Measurements from ENCODE around the gene STXBP5.
"Not testable (repeated sequence)": the region's sequence is repeated elsewhere in the genome, so short reads cannot be mapped to it uniquely, and the experiment has no call there.

STXBP5 gene

DNA sequence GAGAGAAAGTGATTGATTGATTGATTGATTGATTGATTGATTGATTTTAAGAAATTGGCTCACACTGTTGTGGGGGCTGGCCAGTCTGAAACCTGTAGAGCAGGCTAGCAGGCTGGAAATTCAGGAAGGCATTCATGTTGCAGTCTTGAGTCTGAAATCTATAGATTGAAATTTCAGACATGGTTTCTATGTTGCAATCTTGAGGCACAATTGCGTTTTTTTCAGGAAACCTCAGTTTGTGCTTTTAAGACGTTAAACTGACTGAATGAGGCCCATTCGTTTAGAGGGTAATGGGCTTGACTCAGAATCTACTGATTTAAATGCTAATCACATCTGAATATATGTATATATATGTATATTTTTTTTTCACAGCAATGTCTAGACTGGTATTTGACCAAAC lies 106.3 kb downstream of the STXBP5 start:
- DNase-seq, result no peak

DNA sequence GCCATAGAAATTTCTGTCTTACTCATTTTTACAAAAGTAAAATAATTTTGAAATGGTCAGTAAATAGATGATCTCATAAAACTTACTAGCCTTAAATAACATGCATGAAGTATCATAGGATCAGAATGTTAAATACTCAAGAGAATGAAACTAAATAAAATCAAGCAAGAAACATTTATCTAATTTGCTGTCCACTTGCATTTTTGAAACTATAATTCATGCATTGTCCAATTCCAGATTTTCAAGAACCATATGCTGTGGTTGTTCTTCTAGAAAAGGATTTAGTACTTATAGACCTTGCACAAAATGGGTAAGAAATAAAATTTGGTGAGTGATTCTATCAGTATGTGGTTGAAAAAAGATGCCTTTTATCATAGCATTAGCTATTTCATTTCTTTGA lies 107.0 kb downstream of the STXBP5 start:
- no peak for DNase-seq

DNA sequence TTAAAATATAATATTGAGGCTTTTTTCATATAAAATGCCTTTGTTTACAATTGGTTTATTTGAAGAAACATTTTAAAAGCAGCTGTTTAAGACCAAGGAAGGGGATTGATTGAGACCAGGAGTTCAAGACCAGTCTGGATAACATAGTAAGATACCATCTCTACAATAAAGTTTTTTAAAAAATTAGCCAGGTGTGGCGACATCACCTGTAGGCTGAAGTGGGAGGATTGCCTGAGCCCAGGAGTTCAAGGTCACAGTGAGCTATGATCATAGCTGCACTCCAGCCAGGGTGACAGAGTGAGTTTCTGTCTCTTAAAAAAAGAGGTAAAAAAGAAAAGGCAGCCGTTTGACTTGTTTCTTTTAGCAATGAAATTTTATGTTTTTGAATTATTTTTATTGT lies 117.0 kb downstream of the STXBP5 start:
- DNase-seq, result no peak

DNA sequence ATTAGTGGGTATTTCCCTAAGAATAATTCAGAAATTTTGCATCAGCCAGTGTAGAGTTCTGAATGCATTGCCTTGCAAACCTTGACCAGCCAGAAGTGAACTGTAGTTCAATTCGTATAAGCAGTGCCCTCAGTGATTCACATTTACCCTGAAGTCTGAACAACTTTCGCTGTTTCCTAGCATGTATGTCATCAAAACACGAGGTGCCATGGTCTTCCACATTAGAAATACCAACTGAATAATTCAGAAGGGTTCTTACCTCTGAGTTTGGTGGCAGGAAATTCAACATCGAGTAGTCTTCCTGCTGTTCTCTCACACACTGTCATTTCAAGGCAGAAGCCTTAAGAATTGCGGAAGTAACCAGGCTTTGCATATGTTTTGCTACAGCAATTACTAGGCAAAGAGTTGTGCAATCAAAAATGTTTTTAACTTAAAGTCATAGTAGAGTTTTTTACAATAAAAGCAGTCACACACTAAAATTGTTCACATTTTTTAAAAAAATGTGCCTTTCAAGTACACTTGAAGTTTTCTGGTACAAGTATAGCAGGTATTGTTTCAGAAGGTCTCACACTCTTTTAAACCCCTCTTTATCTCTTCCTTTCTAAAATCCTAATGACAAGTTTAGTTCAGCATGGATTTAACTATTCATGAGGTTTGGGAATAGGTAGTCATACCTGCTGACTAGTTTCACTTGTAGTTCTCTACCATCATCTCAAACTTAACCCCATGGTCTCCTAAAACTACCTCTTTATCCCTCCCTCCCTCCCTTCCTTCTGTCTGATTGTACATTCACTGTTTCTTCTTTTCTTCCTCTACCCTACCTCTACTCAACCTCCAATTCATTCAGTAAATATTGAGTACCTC lies 118.3 kb downstream of the STXBP5 start:
- no peak for DNase-seq

DNA sequence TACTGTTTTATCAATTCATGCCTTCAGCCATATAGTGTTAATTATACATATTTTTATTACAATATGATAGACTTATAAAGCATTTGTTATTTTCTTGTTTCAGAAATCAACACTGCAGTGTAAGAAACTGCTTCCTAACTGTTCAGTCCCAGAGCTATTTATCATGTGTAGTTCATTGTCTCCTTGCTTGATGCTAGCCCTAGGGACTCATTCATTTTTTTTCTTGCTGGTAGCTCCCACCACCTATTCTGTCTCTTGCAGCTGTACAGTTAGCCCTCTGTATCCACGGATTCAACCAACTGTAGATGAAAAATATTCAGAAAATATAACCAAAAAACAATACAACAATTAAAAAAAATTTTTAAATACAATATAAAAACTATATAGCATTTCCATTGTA lies 121.3 kb downstream of the STXBP5 start:
- DNase-seq, result no peak

DNA sequence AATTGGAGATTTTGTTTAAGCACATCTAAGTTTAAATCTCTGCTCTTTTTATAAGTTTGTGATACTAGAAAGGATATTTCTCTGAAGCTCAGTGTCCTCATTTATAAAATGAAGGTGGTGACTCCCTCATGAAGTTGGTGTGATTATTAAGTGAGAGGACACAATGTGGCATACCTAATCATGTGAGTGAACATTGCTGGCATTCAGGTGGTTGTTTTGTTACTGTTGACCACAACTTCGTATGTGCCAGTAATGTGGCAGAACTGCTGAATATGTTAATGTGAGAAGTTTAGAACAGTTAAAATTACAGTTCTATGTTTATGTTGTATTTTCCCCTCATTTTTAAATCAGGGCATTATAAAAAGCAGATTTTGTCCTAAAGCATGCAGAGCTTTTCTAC lies 127.2 kb downstream of the STXBP5 start:
- DNase-seq, result no peak

DNA sequence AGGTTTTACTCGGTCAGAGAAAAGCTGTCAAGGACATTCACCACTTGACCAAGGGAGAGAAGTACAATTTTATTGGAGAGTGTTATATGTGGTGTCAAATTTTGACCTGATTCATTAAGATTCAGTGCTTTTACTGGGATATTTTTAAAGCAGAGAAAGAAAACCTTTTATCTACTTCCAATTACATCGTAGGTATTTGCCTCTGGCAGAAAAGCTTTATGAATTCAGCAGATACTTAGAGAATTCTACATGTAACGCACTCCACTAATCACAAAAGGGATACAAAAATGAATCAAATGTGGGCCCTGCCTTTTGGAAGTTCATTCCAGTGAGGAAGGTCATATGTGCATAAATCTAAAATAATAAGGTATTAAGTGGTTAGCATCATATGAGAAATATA lies 133.7 kb downstream of the STXBP5 start:
- DNase-seq, result no peak

DNA sequence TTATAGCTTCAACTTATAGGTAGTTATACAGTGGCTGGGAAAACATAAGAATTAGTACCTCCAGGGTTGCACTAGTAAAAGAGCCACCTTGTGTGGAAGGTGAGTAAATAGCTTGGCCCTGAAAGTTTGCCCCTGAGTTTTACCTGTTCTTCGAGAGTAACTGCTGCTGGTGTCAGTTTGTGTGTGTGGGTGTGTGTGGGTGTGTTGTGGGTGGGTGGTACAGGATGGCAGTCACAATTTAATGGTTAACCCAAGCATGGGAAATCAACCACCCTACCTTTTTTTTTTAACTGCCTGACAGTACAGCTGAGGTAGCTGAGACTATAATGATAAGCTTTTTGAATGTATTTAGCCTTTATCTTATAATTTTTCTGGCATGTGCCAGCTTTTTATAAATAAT lies 137.3 kb downstream of the STXBP5 start:
- DNase-seq, result peak; percentile 9 to 14

DNA sequence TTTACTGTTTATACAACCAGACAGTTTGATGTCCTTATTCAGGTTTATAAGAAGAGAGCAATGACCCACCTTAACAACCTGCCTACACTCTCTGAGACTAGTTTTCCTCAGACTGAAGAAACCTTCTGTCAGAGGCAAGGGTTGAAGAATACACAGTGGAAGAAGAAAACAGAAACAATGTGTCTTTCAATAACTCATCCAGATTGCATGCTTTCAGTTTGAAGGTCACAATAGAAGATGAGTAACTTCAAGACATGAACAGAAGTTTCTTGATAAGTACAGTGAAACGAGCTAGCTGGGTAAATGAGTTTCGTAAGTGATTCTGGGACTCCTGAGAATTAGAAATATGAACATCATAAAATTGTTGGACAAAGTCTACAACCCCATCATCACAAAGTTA lies 141.7 kb downstream of the STXBP5 start:
- DNase-seq, result no peak

DNA sequence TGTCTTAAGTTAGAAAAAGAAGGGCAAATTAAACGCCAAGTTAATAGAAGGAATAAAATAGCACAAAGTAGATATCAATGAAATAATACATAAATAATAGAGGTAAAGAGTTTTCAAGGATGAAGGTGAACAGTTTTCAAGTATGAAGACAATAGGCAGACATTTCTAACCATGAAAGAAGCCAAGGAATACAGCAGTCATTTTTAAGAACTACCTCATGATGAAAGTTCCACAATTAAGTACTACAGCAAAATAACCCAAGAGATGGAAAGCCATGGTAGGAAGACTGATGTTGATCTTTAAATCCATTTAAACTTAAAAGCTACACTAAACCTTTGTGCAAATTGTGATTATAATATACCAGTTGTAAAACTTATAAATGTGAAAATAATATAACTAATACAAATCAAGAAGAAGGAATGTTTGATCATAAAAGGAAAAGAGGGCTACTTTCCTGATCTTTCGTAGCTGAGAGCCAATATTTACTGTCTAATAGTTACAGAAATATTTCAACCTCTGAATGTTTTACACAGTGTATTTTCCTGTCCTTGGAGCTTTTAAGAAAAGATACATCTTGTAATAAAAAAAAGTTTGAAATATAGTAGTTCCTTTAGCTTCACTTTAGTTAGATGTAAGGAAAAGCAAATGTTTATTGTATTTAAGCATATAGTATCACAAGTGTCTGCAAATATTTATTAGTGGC lies 143.1 kb downstream of the STXBP5 start:
- DNase-seq, result no peak

DNA sequence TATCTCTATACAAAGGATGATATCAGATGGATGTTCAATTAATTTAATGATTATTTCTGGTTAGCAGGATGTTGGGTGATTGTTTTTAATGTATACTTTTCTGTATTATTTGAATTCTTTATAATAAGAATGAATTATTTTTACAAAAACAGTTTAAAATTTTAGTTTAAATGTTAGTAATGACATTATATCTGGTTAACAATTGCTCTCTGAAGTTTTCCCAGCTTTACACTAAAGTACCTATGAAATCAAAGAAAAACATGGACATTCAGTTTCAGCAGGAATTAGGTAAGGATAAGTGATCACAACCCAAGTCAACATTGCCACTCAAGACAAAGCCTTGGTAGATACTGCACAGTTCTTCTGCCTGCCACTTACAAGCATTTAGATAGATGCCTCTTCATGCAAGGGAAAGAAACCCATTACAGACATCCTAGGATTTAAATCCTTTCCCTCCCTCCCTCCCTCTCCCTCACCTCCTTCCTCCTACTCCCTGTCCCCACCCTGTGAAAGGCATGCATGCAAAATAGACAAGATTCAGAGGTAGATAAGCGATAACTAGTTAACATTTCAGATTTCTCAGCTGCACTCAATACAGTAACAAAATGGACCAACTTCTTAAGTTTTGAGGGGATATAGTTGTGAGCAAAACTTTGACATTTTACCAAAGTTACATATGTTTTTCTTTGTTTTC lies 143.8 kb downstream of the STXBP5 start:
- DNase-seq, result no peak

DNA sequence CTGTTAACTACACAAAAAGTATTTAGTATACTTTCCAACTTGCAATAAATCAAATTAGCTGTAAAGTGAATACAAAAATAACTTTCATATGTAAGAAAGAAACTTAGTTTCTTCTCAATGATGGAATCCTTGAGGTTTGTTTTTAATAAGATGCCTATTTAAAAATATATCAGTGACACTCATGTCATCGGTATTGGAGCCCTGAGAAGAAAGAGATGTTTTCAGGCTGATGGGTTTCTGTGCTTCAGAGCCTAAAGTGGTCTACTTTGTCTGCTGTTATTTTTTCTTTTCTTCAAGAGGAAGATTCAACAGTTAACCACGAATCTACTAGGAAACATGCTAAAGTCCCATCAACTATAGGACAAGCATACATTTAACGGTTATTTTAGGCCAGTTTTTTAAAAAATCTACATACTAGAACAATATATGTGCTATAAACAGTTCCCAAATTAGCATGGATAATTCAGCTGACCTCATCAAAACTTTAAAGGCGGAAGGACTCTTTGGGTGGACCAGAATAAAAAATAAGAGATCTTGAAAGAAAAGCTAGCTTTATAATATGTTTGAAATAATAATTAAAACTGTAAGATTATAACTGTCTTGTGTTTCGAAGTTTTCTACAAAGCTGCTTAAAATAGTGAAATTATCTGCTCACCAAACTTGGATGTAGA lies 157.2 kb downstream of the STXBP5 start:
- no peak for DNase-seq

DNA sequence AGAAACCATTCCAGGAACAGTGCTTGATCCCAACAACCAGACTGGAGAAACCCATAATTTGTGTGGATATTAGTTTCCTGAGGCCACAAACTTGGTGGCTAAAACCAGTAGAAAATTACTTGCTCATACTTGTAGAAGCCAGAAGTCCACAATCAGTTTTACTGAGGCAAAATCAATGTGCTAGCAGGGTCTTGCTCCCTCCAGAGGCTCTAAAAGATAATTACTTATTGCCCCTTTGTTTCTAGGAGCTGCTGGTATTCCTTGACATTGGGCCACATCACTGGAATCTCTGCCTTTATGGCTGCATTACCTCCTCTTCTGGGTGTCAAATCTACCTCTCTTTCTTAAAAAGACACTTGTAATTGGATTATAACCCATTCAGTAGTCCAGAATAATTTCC lies 162.1 kb downstream of the STXBP5 start:
- DNase-seq, result no peak

DNA sequence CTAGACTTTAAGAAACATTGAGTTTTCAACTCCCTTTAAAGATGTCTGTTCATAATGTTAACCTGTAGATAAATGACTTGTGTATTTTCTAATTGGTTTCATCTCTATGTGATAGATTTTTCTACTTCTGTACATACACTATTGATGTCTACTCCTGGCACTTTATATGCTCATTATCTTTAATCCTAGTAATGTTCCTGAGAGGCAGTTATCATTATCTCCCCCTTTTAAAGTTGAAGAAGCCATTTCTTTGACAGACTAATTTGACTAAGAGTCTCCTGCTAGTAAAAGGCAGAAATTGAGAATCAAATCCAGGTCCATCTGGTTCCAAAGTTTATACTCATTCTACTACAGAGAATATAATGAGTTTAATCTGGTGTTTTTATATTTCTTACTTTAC lies 167.1 kb downstream of the STXBP5 start:
- DNase-seq, result no peak

DNA sequence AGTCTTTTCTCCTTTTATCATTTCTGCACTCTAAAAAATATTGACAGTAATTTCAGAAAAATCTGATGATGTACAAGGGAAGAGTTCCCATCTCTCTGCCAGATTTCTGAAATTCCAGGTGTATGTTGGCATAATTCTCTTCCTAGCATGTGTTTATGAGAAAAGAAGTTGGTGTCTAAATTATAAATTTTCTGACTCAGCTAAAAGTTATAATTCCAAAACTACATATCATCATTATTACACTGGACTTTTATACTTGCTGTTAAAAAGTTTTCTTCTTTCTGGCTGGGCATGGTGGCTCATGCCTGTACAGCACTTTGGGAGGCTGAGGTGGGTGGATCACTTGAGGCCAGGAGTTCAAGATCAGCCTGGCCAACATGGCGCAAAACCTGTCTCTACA lies 168.6 kb downstream of the STXBP5 start:
- DNase-seq, result no peak

DNA sequence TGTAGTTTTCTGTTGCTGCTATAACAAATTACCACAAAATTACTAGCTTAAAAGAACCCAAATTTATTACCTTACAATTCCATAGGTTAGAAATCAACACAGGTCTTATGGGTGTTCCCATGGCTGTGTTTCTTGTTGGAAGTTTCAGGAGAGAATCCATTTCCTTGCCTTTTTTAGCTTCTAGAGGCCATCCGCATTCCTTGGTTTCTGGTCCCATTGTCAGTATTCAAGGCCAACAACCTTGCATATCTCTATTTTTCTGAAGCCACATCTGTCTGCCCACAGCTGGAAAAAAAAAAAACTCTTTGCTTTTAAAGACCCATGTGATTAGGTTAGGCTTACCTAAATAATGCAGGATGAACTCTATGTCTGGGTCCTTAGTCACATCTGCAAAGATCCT lies 174.6 kb downstream of the STXBP5 start:
- DNase-seq, result no peak

DNA sequence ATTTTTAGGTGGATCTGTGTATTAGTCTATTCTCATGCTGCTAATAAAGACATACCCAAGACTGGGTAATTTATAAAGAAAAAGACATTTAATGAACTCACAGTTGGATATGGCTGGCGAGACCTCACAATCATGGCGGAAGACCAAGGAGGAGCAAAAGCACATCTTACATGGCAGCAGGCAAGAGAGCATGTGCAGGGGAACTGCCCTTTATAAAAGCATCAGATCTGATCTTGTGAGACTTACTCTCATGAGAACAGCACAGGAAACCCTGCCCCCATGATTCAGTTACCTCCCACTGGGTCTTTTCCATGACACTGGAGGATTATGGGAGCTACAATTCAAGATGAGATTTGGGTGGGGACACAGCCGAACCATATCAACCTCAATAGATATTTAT lies 176.6 kb downstream of the STXBP5 start:
- DNase-seq, result not testable (repeated sequence)

DNA sequence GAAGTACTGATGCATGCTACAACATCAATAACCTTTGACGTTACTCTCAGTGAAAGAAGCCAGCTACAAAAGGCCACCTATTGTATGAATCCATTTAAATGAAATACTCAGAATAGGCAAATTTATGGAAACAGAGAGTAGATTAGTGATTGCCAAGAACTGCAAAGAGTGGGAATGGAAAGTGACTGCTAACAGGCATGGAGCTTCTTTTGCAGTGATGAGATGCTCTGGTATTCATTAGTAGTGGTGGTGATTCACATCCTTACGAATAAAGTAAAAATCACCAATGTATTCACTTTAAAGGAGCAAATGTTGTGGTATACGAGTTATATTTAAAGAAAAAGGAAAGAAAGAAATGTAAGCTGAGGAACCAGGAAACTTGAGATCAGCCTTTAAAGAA lies 177.5 kb downstream of the STXBP5 start:
- DNase-seq, result no peak

DNA sequence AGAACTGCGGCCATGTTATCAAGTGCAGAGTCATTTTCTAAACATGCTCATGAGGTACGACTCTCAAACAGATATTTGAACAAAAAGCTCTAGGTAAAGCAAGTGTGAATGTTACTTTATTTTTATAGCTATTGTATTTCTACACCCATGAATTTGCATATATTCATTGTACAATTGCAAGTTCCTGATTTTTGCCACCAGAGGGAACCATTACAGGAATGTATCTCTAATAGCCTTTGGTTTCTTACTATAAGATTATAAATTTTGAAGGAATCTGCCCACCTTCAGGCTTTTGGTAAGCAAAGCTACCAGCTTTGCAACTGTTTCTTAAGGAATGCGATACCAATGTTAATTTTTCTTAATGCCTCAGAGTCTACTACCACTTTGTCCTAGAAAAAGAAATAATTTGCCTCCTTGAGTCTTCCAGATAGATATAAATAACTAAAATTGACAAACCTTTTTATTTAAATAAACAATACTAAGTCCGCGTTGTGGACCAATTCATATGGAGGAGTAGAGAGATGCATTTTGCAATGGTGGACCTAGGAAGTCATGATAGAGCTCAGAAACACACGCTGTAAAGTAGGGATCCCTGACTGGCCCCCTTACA lies 178.8 kb downstream of the STXBP5 start:
- DNase-seq, result no peak

DNA sequence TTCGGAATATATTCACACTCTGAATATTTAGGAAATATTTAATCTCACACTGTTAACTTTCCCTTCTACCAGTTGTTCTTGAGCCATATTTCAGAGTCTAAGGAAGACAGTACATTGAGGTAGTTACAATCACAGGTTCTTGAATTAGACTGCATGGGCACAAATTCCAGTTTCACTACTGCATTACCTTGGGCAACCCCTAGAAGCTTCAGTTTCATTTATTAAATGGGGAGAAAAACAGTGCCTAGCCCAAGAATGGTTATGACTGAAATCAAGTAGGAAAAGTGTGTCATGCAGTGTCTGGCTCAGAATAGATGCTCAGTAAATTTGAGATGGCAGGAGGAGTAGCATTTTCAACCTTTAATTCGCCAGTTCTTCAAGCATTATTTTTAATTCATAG lies 179.8 kb downstream of the STXBP5 start:
- no peak for DNase-seq

DNA sequence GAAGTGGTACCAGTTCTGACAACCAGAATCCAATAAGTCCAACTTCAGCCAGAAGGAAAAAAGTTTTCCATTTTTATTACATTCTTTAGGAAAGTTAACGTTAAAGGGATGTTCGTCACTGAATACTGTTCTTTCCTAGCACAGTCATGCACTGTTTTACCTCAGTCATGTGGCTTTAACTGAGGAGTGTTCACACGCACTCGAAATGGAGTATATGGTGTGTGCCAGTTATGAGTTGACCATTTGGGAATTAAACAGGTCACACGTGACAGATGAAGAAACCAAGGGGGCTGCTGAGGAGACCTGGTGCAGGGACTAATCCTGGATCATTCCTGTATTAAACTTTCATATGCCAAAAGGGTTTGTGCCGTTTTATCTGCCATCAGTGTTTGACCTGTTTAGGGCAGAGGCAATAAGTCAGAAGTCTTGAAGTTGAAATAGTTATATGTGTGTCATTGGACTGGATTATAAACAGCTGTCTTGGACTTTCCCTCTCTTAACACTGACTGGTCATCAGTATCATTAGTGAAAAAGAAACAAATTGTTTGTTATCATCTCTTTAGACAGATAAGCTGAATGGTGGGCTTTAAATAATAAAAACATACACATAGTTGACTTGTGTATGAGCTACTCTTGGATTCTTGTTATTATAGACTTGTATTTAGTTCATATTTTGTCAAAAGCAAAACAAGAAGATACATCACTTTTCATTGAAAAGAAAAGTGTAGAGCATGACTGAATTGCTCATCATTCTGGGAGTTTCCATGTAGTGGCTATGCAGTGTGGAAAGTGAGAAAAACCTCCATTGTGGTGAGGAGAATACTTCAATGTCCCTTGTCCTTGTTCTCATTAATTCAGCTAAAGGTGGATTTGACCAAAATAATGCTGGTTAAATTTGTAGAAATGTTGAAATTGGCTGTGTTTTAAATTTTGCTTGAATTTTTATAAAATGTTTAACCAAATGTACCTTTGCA lies 180.8 kb downstream of the STXBP5 start:
- DNase-seq, result no peak

DNA sequence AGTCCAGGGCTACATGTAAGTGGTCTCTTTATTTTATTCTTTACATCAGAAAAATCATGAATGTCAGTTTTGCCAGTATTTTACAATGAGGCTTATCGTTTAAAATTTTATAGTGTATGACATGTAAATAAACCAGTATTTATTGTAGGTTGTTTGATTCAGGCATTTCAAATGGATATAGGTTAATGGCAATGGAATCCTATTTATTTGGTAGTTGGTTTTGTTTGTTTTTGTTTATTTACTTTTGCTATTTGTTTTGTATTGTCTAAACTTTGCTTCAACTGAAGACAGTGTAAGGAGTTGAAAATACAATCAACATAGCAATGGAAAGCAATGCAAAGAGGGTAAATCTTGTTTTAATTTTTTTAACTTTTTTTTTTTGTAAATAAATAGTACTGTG lies 185.2 kb downstream of the STXBP5 start:
- DNase-seq, result no peak

Data from activated CD4-positive, alpha-beta T cell treated with anti-CD3 and anti-CD28 coated beads, Interleukin-2, amount 50 U/mL, for 4 hours (primary cell).